ENCODE data around the gene L3MBTL4.

Gene L3MBTL4

DNA sequence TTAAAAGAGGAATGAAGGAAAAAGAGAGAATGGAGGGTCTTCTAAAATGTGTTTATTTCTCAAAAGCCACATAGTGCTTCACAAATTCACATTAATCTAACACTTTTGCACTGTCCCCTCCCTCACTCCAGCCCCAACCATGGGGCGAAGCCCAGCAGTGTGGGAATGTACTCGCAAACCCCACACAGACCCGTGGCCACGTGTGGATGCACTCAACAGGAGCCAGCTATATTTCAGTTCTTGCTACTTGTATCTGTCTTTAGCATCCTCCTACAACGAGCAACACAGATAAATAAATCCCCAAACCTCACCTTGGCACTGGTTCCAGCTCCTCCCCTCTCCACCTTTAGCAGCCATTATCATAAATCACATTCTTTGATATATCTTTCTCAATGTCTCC lies 427.5 kb downstream of the L3MBTL4 start:
- no peak for DNase-seq (ENCODE audit: low read depth)

- no peak for DNase-seq (ENCODE audit: low read depth)
Observed at GRCh38 chr18:5986257-5986931, 428.3 kb downstream of the L3MBTL4 start.

GRCh38 chr18:5984245-5984644 lies 430.5 kb downstream of the L3MBTL4 start:
- no peak for DNase-seq (ENCODE audit: low read depth)

- no peak for DNase-seq (ENCODE audit: low read depth)
Observed at GRCh38 chr18:5983488-5983887, 431.2 kb downstream of the L3MBTL4 start.

- DNase-seq (ENCODE audit: low read depth), result no peak
Observed at GRCh38 chr18:5982332-5982731, 432.4 kb downstream of the L3MBTL4 start.

DNA sequence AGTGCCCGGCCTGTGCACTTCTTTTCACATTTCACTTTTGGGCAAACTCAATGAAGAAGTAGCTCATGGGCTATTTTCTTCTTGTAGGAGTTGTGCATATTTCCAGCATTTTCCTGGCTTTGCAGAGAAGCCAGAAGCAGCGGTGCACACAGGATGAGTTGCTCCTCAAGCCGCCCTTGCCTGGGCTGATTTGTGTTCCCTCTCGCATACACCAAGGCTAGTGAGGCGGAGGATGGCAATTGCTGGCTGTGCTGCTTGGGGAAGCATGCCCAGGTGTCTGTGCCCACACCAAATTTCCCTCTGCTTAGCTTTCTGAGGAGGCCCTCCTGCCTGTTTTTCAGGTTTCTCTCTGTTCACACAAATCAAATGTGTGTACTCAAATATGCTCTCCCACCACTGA lies 434.0 kb downstream of the L3MBTL4 start:
- no peak for DNase-seq (ENCODE audit: low read depth)

DNA sequence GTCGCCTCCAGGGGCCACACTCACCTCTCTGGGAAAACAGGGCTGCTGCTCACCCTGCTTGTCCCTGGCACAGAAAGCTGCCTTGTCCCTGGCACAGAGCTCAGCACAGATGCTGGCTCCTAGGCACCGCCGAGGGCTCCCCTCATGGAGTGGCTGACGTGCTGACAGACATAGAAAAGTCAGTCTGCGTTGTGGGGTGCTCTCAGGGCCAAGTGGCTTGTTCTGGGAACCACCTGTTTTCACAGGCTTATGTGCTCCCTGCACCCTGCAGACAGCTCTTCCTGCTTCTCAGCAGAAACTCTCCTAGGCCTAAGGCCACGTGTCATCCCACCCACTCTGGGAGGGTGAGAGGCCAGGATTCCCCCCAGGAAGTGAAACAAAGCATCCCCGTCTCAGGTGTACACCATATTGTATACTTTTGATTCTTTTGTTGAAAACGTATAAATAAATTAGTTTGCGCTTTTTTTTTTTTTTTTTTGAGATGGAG lies 434.7 kb downstream of the L3MBTL4 start:
- DNase-seq (ENCODE audit: low read depth), result no peak

DNA sequence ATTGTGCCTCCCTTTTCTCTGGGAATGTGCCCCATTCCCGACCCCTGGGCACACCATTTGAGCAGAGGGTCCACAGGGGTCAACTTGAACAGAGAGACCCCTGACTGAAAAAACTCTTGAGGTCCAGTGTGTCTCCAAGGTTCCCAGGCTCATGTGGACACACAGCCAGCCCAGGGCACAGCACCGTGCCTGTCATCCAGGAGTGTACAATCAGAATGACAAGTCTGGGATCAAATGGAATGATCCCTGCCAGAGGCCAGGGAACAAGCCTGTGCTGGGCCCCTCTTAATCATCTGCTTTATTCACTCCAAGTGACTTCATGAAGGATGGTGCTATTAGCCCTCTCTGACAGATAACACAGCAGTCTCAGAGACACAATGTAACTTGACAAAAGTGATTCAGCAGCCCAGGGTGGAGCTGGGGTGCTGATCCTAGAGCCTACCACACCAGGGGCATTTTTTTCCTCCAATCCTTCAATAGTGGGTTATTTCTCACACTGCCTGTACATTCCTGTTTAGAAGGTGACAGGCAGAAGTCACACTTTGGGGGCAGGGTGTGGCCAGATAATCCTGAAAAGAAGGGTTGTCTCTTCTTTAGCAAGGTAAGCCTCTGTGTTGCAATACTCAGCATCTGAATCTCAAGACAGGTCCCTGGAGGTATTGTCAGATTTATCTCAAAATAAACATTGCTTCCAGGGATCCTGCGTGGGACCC lies 435.4 kb downstream of the L3MBTL4 start:
- DNase-seq (ENCODE audit: low read depth), result no peak

DNA sequence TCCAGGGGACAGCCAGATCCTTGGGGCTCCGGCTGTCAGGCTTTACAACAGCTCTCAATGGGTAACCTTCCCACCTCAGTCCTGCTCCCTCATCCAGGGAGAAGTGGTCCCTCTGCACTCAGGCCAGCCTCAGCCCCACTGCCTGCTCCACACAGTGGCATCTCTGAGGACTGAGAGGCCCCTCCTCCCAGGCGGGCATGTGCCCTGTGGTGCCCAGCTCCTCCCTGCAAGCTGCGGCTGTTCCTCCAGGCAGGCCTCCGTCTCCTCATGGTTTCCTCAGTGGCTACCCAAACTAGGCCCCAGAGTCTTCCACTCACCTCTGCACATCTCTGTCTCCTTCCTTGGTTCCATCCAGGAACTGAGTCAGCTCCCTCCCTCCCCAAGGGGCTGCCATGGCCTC lies 437.7 kb downstream of the L3MBTL4 start:
- DNase-seq (ENCODE audit: low read depth), result no peak

GRCh38 chr18:5975111-5976002 lies 439.4 kb downstream of the L3MBTL4 start:
- peak; percentile 66 for DNase-seq (ENCODE audit: low read depth)

GRCh38 chr18:5974696-5975095 lies 440.0 kb downstream of the L3MBTL4 start:
- DNase-seq (ENCODE audit: low read depth), result no peak

- no peak for DNase-seq (ENCODE audit: low read depth)
Observed at GRCh38 chr18:5973099-5973498, 441.6 kb downstream of the L3MBTL4 start.

- no peak for DNase-seq (ENCODE audit: low read depth)
Observed at GRCh38 chr18:5972298-5972697, 442.4 kb downstream of the L3MBTL4 start.

- DNase-seq (ENCODE audit: low read depth), result no peak
Observed at GRCh38 chr18:5969989-5970403, 444.7 kb downstream of the L3MBTL4 start.

GRCh38 chr18:5969355-5969988 lies 445.2 kb downstream of the L3MBTL4 start:
- DNase-seq (ENCODE audit: low read depth), result no peak

- no peak for DNase-seq (ENCODE audit: low read depth)
Observed at GRCh38 chr18:5967666-5968065, 447.0 kb downstream of the L3MBTL4 start.

DNA sequence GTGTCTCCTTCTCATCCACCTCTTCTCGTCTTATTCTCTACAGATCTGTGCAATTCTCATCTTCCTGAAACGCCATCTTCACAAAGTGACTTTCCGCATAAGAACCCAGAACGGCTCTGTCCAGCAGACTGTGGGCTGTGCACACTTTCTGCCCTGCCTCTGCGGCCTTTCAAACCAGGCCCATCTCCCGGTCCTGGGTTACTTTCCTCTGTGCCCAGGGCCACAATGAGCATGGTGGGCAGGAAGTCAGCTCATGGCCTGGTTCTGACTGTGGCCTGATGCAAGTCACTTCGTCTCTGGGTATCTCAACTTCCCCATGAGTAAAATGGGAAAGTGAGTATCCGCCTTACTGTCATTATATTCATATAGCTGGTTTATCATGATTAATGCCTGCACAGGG lies 447.7 kb downstream of the L3MBTL4 start:
- DNase-seq (ENCODE audit: low read depth), result no peak

- peak; percentile 16 for DNase-seq (ENCODE audit: low read depth)
Observed at GRCh38 chr18:5966514-5966913, 448.2 kb downstream of the L3MBTL4 start.

DNA sequence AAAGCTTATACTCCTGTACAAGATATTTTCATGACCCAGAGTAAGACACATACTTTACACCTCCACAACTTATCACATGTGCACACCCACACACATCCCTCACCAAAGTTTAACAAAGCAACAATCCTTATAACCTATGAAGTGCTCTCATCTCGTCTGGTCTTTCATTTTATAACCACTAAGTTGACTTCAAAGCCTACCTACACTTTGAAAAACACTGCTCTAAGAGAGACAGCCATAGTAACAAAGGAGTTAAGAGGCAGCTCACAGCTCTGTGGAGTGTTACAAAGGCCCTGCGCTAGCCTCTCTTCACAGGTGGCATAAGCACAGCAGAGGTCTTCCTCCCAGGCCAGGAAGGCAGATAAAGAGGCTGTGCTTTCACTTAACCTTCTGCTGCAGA lies 449.7 kb downstream of the L3MBTL4 start:
- DNase-seq (ENCODE audit: low read depth), result no peak

DNA sequence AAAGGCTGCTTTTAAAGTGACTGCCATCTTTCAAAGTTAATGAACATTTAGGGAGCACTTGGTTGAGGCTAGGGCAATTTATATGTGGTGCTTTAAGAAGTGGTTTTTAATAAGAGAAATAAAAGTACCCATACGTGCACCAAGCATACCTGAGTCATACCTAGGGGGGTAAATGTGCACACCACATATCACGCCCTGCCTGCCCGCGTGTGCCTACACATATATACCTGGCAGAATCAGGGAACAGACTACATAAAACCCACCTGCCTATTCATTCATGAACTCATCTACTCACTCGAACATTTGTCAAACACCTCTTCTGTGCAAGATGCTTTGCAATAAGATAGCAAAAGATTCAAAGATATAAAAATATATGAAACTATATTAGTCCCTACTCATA lies 450.1 kb downstream of the L3MBTL4 start:
- DNase-seq (ENCODE audit: low read depth), result no peak

GRCh38 chr18:5964108-5964507 lies 450.6 kb downstream of the L3MBTL4 start:
- no peak for DNase-seq (ENCODE audit: low read depth)

GRCh38 chr18:5963267-5963666 lies 451.4 kb downstream of the L3MBTL4 start:
- no peak for DNase-seq (ENCODE audit: low read depth)
